GM12892 (cell line): ENCODE measurements around the gene KCNE1.

Experiments used
- POLR2A ChIP-seq: IDR thresholded peaks from 2 replicates; pipeline ENCODE4 v1.6.1; 2011; ENCODE audit warnings: low read depth, low read length, control low read depth
- POLR2AphosphoS5 ChIP-seq: IDR thresholded peaks from 2 replicates; pipeline ENCODE4 v1.6.1; 2011; ENCODE audit warnings: low read depth, low read length, control low read depth
- TAF1 ChIP-seq: IDR thresholded peaks from 2 replicates; pipeline ENCODE4 v1.6.1; 2011; ENCODE audit warnings: low read depth, mild to moderate bottlenecking, control low read depth, low read length, borderline replicate concordance

DNA sequence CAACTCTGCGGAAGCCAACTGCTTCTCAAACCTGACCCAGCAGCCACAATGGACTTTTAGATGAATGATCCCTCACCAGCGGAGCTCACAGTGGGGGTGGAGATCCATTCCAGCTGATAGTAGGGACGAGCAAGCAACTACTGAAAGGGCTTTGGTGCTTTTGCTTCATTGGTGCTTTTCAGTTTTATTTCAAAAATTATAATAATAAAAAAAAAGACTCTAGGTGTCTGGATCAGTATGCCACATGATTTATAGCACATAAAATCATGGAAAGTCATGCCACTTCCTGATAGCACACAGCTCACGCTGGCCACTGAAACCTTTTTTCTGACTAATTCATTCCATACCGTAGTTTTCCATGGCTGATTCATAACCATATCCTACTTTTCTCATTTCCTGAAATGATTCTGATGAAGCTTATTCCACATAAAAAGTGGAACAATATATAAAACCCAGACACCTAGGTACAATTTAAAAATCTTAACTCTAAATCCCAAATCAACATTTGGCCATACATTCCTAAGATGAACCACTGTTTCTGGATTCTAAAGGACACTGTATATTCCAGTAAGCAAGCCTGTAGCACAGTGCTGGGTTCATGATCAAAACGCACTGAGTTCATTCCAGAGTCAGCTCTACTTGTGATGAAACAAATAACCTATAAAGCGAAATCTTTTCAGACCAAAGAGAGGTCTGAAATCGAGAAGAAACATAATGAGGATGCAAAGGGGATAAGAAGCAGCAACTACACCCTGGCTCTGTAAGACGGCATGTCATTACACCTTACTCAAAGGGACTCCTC, 41.3 kb upstream of the KCNE1 start:
- TF ChIP-seq POLR2AphosphoS5 (no peak), POLR2A (no peak), TAF1 (no peak)
